HEK293T (cell line): ENCODE results near the gene PPFIBP2.

Source experiments
- ELF4 ChIP-seq: fragments of 450-650 bp; IDR thresholded peaks from 2 replicates; pipeline ENCODE4 v1.6.1; 2017; ENCODE audit warnings: antibody characterized with exemption
- FOXA1 ChIP-seq: fragments of 450-650 bp; IDR thresholded peaks from 2 replicates; pipeline ENCODE4 v1.6.1; 2016; ENCODE audit warnings: mild to moderate bottlenecking
- FOXM1 ChIP-seq: fragments of 450-650 bp; IDR thresholded peaks from 2 replicates; pipeline ENCODE4 v1.6.1; 2017; ENCODE audit warnings: mild to moderate bottlenecking, borderline replicate concordance
- L3MBTL2 ChIP-seq: fragments of 450-650 bp; conservative IDR thresholded peaks from 2 replicates; pipeline ENCODE4 v1.6.1; 2016; ENCODE audit warnings: mild to moderate bottlenecking
- SP1 ChIP-seq: fragments of 450-650 bp; IDR thresholded peaks from 2 replicates; pipeline ENCODE4 v1.6.1; 2017
- SUZ12 ChIP-seq: fragments of 450-650 bp; IDR thresholded peaks from 2 replicates; pipeline ENCODE4 v1.6.1; 2016; ENCODE audit warnings: mild to moderate bottlenecking
- TF ChIP-seq, protein P1 (sequence below): fragments of 450-650 bp; IDR thresholded peaks from 2 replicates; pipeline ENCODE4 v1.6.1; 2016

DNA sequence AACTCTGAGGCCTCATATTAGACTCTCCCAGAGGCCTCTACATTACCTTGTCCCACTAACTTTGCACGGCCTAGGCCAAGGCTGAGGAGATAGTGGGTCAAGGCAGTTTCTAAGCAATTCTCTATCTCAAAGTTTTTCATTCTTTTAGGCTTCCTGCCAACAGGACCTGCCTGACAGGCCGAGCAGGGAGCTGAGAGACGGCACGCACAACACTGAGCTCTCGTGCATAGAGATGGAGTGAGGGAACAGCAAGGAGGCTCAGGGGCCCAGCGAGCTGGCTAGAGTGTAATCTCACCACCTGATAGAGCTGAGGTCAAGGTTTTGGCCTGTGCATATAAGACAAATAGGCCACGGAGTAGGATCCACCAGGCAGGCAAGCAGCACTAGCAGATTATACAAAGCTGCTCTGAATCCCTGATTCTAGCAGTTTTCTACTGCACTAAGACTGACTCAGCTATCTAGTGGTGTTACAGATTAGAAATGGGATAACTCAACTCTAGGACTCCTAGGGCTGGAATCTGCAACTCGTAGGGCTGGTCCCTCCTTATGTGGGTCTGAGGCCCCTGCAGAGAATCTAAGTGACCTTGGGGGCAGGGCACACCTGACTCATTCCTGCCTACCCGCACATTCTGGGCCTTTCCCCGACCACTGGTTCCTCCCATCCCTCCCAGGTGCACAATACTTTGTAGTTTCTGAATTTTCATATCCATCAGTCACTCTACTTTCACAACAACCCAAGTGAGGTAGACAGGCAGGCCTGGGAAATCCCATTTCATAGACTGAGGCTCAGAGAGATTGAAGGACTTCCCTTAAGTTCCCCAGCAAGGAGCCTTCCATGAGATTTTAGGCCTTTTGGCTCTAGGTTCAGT is 157.8 kb downstream of the PPFIBP2 start:
- TF ChIP-seq ELF4: no peak
- TF ChIP-seq FOXM1: no peak
- TF ChIP-seq SP1: no peak
- TF ChIP-seq FOXA1: no peak
- TF ChIP-seq L3MBTL2: no peak
- no peak for TF ChIP-seq SUZ12
- TF ChIP-seq, protein P1, sequence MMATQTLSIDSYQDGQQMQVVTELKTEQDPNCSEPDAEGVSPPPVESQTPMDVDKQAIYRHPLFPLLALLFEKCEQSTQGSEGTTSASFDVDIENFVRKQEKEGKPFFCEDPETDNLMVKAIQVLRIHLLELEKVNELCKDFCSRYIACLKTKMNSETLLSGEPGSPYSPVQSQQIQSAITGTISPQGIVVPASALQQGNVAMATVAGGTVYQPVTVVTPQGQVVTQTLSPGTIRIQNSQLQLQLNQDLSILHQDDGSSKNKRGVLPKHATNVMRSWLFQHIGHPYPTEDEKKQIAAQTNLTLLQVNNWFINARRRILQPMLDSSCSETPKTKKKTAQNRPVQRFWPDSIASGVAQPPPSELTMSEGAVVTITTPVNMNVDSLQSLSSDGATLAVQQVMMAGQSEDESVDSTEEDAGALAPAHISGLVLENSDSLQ: no peak
